ENCODE results near the gene CEACAM4. TPM values are rescaled to one million over a fixed set of nuclear protein-coding genes. Genes with fewer than 3 reads are reported as not detected.
A peak's percentile ranks its signal among the peaks of the same experiment; 100 is the strongest.

CEACAM4 gene
- total RNA-seq, 1 donor from 2014 or later: not detected

DNA sequence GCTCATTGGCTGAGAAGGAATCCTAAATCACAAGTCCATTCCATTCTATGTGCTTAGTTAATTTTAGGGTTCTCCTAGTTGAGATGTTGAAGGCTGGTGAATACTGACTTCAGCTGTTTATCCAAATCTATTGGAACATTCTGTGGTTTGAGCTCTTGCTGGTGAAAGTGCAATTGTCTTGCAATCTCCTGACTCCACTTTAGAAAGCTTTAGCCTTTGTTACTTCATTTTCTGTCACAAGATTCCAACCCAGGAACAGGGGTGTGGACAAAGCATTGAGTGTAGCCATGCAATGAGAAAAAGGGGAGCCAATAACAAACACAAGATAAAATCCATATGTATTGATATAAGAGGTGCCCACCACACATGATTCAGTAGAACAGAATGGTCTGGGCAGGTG is 35.9 kb downstream of the CEACAM4 start:
- Mint-ChIP-seq H3K4me1 (ENCODE audit: low read depth) (no peaks in the 10 kb centered on the region), H3K27ac (ENCODE audit: unreplicated experiment) (no peak overlapping the region), H3K27me3 (ENCODE audit: low read depth) (peaks cover 8% of the 10 kb centered on the region), H3K36me3 (ENCODE audit: low read depth) (no peaks in the 10 kb centered on the region), H3K4me3 (ENCODE audit: unreplicated experiment) (no peak overlapping the region), H3K9me3 (ENCODE audit: low read depth) (peaks cover 5% of the 10 kb centered on the region)
- DNase-seq (ENCODE audit: low spot score): no peak
- TF ChIP-seq, protein P1, sequence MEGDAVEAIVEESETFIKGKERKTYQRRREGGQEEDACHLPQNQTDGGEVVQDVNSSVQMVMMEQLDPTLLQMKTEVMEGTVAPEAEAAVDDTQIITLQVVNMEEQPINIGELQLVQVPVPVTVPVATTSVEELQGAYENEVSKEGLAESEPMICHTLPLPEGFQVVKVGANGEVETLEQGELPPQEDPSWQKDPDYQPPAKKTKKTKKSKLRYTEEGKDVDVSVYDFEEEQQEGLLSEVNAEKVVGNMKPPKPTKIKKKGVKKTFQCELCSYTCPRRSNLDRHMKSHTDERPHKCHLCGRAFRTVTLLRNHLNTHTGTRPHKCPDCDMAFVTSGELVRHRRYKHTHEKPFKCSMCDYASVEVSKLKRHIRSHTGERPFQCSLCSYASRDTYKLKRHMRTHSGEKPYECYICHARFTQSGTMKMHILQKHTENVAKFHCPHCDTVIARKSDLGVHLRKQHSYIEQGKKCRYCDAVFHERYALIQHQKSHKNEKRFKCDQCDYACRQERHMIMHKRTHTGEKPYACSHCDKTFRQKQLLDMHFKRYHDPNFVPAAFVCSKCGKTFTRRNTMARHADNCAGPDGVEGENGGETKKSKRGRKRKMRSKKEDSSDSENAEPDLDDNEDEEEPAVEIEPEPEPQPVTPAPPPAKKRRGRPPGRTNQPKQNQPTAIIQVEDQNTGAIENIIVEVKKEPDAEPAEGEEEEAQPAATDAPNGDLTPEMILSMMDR (IDR thresholded peaks at IDR 0.05): no peak

DNA sequence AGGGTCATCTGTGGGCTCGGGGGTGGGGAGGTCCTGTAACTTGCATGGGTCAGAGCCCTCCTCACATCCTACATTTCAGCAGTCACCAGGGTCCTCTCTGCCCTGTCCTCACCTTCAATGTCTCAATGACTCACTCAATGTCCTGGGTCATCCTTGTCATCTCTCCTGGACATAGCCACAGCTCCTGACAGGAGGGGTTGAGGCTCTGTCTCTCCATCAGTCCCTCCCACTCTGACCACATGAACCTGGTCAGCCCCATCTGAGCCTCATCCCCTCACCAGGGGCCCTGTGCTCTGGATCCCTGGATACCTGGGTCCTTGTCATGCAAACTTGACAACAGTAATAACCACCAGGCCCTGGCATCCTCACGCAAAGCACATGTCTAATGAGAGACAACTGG is 37.5 kb downstream of the CEACAM4 start:
- H3K27ac Mint-ChIP-seq (ENCODE audit: unreplicated experiment): no peak overlapping the region
- peaks cover 5% of the 10 kb centered on the region for H3K27me3 Mint-ChIP-seq (ENCODE audit: low read depth)
- peaks cover 5% of the 10 kb centered on the region for H3K9me3 Mint-ChIP-seq (ENCODE audit: low read depth)
- H3K36me3 Mint-ChIP-seq (ENCODE audit: low read depth): no peaks in the 10 kb centered on the region
- no peak overlapping the region for H3K4me3 Mint-ChIP-seq (ENCODE audit: unreplicated experiment)
- DNase-seq (ENCODE audit: low spot score): no peak
- no peaks in the 10 kb centered on the region for H3K4me1 Mint-ChIP-seq (ENCODE audit: low read depth)
- TF ChIP-seq, protein P1 (IDR thresholded peaks at IDR 0.05): no peak

DNA sequence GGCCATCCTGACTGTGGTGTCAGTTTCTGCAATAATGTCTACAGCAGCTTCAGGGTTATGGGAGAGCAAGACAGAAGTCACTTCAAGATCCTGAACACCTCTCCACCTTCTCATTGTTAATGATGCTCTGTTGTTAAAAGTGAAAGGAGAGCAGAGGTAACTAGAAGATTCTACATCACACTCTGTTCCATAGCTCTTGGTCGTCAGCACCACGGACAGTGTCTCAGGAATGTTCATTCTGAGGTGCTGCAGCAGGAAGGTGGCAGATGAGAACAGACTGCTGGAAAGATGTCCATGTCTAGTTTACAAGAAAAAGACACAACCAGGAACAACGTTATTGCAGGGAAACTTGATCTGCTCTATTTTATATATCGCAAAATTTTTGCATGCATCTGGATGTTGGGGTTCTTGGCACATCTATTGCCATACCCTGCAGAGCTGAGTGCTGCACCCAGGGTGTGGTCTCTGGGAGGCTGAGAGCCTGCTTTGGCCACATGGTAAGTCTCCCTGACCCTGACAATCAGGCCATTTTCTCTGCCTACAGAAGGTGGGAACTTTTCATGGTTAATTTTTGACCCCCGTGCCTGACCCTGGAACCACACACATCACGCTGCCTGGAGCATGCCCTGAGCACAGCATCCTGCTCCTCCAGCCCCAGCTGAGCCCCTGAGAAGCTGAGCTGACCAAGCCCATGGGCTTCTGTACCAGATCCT is 38.2 kb downstream of the CEACAM4 start:
- Mint-ChIP-seq H3K27ac (ENCODE audit: unreplicated experiment) (no peak overlapping the region), H3K36me3 (ENCODE audit: low read depth) (no peaks in the 10 kb centered on the region), H3K9me3 (ENCODE audit: low read depth) (peaks cover 9% of the 10 kb centered on the region), H3K27me3 (ENCODE audit: low read depth) (peaks cover 5% of the 10 kb centered on the region), H3K4me1 (ENCODE audit: low read depth) (no peaks in the 10 kb centered on the region), H3K4me3 (ENCODE audit: unreplicated experiment) (no peak overlapping the region)
- TF ChIP-seq, protein P1 (IDR thresholded peaks at IDR 0.05): no peak
- DNase-seq (ENCODE audit: low spot score): peak; percentile 28

GRCh38 chr19:41587838-41588210 is 39.0 kb downstream of the CEACAM4 start:
- no peaks in the 10 kb centered on the region for H3K4me1 Mint-ChIP-seq (ENCODE audit: low read depth)
- no peak for DNase-seq (ENCODE audit: low spot score)
- peaks cover 12% of the 10 kb centered on the region for H3K9me3 Mint-ChIP-seq (ENCODE audit: low read depth)
- TF ChIP-seq, protein P1 (IDR thresholded peaks at IDR 0.05): no peak
- no peaks in the 10 kb centered on the region for H3K36me3 Mint-ChIP-seq (ENCODE audit: low read depth)
- no peak overlapping the region for H3K27ac Mint-ChIP-seq (ENCODE audit: unreplicated experiment)
- peaks cover 3% of the 10 kb centered on the region for H3K27me3 Mint-ChIP-seq (ENCODE audit: low read depth)
- no peak overlapping the region for H3K4me3 Mint-ChIP-seq (ENCODE audit: unreplicated experiment)

GRCh38 chr19:41587101-41587837 is 39.6 kb downstream of the CEACAM4 start:
- Mint-ChIP-seq H3K27me3 (ENCODE audit: low read depth) (peaks cover 3% of the 10 kb centered on the region), H3K27ac (ENCODE audit: unreplicated experiment) (no peak overlapping the region), H3K9me3 (ENCODE audit: low read depth) (peaks cover 14% of the 10 kb centered on the region), H3K4me1 (ENCODE audit: low read depth) (no peaks in the 10 kb centered on the region), H3K4me3 (ENCODE audit: unreplicated experiment) (no peak overlapping the region), H3K36me3 (ENCODE audit: low read depth) (no peaks in the 10 kb centered on the region)
- TF ChIP-seq, protein P1 (IDR thresholded peaks at IDR 0.05): no peak
- DNase-seq (ENCODE audit: low spot score): peak; percentile 77

Measured in chondrocyte (in vitro differentiated cells).